GM19025 (cell line): ENCODE measurements around the gene BFSP2.

Experiments used
- ATAC-seq: cut with Tn5 transposase; IDR thresholded peaks from one replicate; pipeline ENCODE4 v1.9.1; 2021; ENCODE audit warnings: mild to moderate bottlenecking, low read depth, moderate library complexity; ENCODE audit not compliant: unreplicated experiment

The BFSP2 gene

DNA sequence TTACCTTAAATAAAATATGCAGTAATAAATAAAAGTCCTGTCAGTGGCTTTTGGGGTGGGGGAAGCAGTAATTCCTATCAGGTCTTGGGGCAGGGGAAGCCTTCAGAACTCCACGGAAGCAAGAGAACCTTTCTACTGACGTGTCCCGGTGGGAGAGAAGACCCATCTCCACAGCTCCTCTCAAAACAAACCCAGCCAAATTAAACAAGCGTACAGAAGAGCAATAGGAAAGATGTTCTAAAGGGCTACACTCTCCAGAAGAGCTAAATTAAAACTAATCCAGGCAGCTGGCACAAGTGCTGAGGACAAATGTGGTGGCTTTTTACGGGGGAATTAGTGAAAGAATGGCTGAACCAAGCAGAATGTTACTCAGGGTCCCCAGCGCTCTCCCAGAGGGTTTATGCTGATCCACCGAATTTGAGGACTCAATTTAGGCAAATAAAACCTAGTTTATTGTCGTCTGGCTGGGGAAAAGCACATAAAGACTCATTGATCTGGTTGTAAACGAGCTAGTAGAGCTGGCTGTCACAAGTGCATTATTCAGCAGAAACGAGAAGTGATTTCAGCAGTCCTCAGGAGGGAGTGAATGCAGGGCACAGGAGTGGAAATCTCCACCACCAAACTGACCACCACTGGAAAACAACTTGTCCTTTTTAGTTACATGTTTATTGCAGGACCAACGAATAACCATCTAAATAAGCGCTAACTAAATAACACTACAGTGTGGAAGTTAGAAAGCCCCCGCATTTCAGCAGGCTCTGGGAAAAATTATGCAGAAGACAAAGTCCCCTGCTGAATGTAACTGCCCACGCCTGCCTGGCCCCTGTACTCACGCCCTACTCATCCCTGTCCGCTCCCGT lies 13.5 kb downstream of the BFSP2 start:
- ATAC-seq: no peak

DNA sequence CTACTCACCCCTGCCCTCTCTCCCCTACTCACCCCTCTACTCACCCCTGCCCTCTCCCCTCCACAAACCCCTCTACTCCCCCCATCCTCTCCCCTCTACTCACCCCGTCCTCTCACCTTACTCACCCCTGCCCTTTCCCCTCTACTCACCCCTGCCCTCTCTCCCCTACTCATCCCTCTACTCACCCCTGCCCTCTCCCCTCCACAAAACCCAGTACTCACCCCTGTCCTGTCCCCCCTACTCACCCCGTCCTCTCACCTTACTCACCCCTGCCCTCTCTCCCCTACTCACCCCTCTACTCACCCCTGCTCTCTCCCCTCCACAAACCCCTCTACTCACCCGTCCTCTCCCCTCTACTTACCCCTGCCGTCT lies 14.2 kb downstream of the BFSP2 start:
- ATAC-seq: no peak

DNA sequence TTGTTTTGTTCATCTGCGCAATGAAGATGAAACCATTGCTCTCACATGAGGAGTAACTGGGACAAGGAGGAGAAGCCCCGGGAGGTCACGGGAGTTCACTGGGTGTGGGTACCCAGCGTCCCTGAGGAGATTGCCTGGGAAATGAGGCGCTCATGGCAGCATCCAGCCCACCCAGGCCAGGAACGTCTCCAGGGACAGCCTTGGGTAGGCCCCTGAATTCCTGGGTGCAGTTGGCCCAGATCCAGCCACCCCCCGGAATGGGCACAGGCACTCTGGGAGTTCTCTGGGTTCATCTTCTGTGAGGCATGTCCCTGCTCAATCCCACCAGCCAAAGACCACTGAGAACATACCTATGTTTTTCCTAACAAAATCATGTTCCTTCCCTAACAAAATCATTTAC lies 18.5 kb downstream of the BFSP2 start:
- no peak for ATAC-seq

DNA sequence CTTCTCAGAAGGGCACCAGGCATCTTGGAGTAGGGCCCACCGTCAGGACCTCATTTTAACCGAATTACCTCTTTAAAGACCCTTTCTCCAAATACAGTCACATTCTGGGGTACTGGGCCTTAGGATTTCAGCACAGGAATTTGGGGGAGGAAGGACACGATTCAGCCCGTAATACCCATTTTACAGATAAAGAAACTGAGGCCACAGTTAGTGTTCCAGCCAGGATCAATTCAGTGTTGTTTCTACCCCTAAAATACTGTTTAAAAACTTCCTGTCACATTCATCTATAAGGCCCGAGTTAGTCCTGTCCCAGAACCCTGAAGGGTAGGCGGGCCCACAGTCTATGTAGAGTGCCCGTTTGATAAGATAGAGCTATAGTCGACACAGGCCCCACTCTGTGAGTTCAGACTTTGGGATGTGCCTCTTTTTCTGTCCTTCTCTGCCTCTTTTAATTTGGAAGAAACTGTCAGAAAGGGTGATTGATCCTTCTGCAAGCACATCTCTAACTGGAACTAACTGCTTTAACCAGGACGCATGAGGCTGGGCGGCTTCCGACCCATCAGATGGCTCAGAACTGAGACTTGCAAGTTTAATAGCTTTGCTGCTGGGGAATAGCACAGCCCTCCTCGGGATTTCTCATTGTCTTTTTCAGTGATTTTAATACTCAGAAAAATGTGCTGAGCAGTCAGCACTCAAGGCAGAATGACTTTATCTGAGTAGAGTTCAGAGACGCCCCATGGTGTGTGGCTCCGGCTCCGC lies 19.5 kb downstream of the BFSP2 start:
- ATAC-seq: no peak

DNA sequence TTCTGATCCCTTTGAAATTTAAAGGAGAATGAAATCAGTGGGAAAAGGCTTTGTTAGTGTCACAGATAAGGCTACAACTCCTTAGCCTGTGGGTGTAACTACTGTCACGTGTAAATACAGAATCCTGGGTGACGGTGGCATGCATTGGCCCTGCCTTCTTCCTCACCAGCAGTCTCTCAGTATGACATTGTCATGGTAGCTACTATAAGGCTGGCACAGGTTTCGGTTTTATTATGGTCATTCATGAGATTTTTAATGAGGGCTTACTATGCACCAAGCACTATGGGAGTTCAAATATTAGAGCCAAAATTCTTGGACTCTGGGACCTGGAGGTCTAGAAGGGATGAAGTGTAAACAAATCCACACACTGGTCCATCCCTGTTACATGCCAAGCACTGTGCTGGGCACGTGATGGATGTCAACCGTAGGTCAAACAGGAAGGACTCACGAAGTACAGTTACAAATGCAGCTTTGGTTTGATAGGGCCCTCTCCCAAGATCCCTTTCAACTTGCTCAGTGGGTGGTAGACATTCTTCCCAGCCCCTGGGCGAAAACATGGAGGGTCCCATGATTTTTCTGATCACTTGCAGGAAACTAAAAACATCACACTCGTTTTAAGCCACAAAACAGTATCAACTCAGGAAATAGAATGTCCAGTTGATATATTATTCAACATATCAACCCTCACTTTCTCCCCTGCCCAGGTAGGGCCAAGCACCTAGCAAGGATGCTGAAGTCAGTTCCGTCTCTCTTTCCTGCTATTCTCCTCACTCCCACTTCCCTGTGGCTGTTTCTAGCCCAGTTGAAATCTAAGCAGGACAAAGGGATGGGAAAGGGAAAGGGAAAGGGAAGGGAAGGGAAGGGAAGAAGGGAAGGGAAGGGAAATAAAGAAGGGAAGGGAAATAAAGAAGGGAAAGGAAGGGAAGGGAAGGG lies 25.3 kb downstream of the BFSP2 start:
- peak; percentile 54 for ATAC-seq

DNA sequence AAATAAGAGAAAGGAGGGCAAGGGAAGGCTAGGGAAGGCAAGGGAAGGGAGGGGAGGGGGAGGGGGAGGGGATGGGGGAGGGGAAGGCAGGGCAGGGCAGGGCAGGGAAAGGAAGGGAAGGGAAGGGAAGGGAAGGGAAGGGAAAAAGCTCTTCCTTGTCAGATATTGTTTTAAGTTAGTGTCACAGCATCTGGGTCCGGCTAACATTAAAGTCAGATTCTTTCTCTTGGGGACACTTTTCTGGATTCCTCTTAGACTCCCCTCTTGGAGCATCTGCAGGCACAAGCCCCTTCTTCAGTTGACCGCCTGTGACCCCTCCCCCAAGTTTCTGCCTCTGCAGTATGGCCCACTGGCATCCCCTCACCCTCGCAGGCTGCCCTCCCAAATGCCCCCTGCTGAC lies 26.0 kb downstream of the BFSP2 start:
- ATAC-seq: no peak

DNA sequence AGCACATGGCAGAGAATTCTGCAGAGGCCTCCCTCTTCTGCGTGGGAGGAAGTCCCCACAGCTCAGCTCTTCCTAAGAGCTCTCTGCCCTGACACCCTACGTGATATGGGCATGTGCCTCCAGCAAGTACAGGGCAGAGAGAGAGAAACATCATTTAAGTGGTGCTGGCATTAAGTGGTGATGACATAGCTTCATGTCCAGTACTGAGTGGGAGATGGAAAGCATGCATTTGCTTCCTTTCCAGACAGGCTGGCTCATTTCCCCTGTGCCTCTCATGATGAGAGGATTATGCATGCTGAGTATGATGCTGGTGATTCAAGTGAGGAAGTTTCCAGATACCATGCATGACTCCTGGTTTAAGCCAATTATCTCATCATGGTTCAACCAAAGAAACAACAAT lies 26.9 kb downstream of the BFSP2 start:
- ATAC-seq: no peak

DNA sequence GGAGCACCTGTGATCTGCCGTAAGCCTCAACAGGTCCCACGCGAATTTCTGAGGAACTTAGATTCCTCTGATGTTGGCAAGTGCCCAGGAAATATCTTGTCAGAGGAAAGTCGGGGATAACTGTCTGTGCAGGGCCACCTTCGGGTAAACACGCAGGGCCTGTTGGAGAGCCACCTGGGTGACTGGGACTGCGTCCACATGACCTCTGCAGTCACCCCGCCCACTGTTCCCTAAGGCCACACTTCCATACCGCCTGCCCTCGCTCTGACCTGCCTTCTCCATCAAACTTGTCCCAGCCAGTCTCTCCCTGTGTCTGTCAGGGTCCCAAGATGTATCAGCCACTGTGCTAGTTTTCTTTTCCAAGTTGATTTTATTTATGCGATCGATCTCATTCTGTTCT lies 28.7 kb downstream of the BFSP2 start:
- ATAC-seq: no peak

DNA sequence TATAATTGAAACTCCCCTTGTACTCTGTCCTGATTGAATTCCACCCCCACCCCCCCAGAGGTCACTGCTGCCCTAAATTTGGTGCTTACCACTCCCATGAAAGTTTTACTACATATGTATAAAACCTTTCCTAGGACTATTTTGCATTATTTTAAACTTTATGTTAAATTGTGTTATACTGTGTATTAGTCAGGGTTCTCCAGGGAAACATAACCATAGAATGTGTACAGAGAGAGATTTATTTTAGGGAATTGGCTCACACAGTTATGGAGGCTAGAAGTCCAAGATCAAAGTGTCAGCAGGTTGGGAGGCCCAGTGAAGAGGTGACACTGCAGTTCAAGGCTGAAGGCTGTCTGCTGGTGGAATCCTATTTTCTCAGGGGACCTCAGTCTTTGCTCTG lies 29.2 kb downstream of the BFSP2 start:
- ATAC-seq: no peak

DNA sequence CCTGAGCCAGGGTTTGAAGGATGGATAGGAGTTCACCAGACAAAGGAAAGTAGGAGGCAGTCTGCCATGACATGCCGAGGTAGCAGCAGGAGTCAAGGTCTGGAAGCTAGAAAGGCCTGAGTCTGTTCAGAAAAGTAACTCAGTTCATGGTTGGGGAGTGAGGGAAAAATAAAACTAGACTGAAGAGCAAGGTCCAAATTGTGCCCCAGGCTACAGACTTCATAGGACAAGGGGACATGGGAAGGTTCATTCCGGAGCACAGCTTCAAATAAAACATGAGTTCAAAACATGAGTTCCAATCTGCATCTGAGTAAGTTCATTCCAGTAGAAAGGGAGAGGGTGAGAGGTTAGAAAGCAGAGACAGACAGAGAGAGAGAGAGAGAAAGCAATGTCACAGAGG lies 39.7 kb downstream of the BFSP2 start:
- ATAC-seq: no peak

DNA sequence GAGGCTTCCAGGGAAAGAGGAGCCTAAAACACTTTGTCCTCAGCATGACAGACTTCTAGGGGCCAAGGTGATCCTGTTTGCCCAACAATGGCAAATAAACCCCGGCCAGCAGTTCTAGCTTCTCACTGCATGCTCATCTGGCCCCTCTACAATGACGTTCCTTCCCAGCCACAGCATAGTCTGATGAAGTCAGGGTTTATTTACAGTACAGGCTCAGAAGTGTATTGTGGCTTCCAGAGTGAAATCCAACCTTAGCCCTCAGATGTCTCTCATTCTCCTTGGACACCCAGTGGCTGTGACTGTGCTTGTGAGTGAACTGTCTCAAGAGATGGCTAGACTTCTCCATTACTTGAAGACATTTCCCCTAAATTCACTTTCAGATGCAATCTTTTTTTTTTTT lies 40.8 kb downstream of the BFSP2 start:
- ATAC-seq: no peak

DNA sequence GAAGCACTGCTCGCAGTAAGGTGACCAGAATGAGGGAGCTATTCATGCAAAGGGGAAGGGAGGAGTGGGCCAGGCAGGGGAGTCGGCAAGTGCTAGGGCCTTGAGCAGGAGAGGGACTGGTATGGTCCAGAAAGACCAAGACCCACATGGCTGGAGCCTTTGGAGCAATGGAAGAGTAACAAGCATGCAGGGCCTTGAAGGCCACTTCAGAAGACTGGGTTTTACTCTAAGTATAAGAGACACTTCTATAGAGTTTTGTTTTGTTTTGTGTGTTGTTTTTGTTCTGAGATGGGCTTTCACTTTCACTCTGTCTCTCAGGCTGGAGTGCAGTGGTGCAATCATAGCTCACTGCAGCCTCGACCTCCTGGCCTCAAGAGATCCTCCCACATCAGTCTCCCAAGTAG lies 42.0 kb downstream of the BFSP2 start:
- ATAC-seq: peak; percentile 77

DNA sequence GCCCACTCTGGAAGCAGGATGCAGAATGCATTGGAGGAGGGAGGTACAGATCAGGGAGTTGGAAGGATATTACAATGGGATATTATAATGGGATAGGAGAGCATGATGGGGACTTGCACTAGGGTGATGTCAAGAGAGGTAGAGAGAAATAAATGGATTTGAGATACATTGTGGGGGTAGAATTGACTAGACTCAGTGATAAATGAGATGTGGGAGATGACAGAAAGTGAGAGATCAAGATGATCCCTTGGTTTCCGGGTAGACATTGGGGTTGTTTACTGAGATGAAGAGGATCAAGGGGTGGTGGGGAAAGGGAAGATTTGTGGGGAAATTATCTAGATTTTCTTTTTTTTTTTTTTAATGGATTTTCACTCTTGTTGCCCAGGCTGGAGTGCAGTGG lies 42.7 kb downstream of the BFSP2 start:
- no peak for ATAC-seq

DNA sequence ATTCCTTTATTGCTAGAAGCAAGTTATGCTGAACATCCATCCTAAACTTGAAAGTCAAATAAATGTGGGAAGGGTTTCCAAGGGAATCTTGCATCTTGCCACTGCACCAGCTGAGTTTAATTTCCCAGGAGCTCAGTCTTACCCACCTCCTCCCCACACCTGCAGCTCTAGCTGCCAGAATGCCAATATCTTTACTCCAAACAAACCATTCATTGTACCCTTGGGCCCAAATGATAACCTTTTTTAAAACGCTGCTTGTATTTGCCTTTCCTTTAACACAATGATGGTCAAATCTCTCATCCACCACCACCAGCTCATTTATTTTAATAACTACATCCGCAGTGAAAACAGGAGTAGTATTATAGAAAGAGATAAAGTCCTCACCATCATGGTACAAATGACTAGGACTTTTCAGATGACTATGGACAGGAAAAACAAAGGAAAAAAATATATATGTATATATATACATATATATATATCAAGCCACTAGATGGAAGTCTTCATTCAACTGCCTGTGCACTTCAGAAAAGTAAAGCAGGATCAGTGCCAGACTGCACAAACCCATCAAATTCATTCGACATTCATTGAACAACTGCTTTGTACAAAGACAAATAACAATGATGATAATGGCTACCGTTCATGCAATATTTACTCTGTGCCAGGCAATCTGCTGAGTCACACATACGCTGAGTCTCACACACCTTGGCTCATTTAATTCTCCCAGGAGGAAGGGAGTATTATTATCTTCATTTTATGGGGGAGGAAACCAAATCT lies 44.0 kb downstream of the BFSP2 start:
- no peak for ATAC-seq

DNA sequence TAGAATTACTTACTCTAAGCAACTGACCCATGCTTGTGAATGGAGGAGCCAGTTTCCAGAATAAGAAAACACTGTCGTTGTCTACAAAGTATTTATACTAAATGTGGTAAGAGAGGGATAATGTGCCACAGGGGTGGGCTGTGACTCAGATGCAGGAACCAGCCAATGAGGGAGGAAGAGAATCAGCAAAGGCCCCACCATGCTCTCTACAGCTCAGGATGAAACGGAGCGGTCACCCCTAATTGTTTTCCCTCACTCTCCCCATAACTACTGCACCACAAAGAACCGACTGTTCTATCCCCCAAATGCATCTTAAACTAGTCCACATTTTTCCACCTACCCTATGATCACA lies 44.5 kb downstream of the BFSP2 start:
- no peak for ATAC-seq

DNA sequence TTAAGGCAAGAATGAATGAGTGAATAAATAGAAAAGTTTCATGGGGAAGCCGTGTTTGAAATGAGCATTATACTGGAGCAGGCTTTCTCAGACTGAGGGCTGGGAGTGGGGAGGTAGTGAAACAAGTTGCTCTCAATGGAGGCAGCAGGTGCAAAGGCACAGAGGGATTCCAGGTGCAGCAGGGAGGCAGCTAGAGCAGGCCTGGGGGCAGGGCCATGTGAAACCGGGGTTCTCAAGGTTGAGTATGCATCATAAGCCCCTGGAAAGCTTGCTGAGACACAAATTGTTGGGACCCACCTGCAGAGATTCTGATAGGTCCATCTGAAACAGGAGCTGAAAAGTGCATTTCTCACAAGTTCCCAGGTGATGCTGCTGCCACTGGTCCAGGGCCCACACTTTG lies 45.3 kb downstream of the BFSP2 start:
- no peak for ATAC-seq

DNA sequence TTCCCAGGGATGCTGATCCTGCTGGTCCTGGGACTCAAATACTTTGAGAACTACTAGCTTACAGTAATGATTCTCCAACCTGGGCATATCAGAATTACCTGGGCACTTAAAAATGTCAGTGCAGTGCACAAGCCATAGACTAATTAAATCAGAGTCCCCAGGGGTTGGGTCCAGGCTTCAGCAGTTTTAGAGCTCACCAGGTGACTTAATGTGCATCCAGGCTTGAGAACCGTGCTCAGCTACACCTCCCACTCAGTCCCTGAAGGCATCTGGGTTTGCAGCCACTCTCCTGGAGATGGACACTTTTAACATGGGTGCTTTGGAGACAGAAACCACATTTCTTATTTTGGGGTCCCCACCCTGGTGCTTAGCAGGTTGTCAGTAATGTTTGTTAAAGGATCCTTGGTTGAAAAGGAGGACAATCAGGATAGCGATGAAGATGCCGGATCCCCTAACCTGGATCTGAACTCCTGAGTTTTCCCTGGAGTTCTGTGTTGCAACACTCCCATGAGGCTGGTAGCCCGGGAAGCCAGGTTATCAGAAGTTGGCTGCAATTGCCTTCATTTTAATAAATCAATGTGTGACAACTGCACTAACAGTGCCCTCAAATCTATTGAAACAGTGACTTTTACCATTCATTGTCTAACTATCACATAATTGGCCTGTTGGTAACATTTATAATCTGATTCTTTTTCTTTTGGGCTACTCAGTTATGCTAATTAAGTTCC lies 48.1 kb downstream of the BFSP2 start:
- ATAC-seq: no peak

DNA sequence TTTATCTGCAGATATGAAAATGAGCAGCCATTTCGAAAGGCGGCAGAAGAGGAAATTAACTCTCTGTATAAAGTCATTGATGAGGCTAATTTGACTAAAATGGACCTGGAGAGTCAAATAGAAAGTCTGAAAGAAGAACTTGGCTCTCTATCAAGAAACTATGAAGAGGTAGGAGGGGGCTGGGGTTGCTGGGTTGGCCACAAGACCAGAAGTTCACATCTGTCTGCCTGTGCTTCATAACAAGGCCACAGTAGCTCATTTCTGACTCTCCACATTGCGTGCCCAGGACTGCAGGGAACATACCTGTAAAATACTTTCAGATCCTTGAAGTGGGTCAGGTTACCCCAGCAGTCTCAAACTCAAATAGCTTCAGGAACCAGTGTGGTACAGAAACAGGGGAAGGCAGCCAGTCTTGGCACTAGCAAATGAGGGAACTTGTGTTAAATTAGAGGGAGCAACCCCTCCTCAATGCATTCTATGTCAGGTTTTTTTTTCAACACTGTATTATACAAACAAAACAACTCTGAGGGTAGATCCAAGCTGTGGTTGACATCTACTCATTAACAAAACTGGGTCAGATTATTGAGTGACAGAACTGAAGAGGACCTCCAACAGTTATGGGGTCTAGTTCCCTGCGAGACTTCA lies 48.7 kb downstream of the BFSP2 start:
- ATAC-seq: peak; percentile 93

DNA sequence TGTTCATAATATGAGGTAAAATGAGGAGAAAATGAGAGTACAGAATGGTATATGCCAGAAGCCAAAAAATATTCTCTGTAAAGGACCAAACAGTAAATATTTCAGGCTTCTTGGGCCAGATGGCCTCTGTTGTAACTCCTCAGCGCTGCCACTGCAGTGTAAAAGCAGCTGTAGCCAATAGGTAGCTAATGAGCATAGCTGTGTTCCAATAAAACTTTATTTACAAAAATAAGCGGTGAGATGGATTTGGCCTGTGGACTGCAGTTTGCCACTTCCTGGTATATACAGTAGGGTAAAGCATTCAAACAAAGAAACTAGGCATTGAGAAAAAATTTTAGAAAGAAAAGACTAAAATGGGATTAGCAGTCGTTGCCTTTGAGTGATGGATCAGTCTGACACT lies 51.5 kb downstream of the BFSP2 start:
- ATAC-seq: no peak
